Measurements from ENCODE around the gene MTA3.
"Not testable (repeated sequence)": the region's sequence is repeated elsewhere in the genome, so short reads cannot be mapped to it uniquely, and the experiment has no call there.

Gene MTA3

GRCh38 chr2:42568401-42569115, at the start of gene MTA3:
MTA3 (plus strand) TSS chr2:42568632; CDS start chr2:42568746, 114 bp downstream.
- peak; percentile 59 to 63 for DNase-seq

- no peak for DNase-seq
These were observed 48.8 kb upstream of the MTA3 start for GRCh38 chr2:42519624-42520023.

GRCh38 chr2:42522035-42522434, 46.4 kb upstream of the MTA3 start:
- DNase-seq, result no peak

GRCh38 chr2:42523341-42523740, 45.1 kb upstream of the MTA3 start:
- DNase-seq, result no peak

GRCh38 chr2:42532397-42532796, 36.0 kb upstream of the MTA3 start:
- DNase-seq, result no peak

GRCh38 chr2:42537493-42537892, 30.9 kb upstream of the MTA3 start:
- no peak for DNase-seq

- no peak for DNase-seq
These were observed 25.6 kb upstream of the MTA3 start for GRCh38 chr2:42542871-42543270.

GRCh38 chr2:42545023-42545721, 23.3 kb upstream of the MTA3 start:
- DNase-seq, result no peak

GRCh38 chr2:42545841-42546390, 22.5 kb upstream of the MTA3 start:
- DNase-seq, result no peak

- DNase-seq, result no peak
These were observed 21.4 kb upstream of the MTA3 start for GRCh38 chr2:42547014-42547413.

- no peak for DNase-seq
These were observed 20.8 kb upstream of the MTA3 start for GRCh38 chr2:42547446-42548295.

GRCh38 chr2:42550870-42551269, 17.6 kb upstream of the MTA3 start:
- no peak for DNase-seq

- no peak for DNase-seq
These were observed 14.0 kb upstream of the MTA3 start for GRCh38 chr2:42554392-42554791.

GRCh38 chr2:42556315-42556890, 12.0 kb upstream of the MTA3 start:
- no peak for DNase-seq

GRCh38 chr2:42557306-42557705, 11.1 kb upstream of the MTA3 start:
- no peak for DNase-seq

GRCh38 chr2:42558827-42559226, 9.6 kb upstream of the MTA3 start:
- no peak for DNase-seq

- DNase-seq, result not testable (repeated sequence)
These were observed 8.3 kb upstream of the MTA3 start for GRCh38 chr2:42560133-42560532.

- DNase-seq, result no peak
These were observed 7.5 kb upstream of the MTA3 start for GRCh38 chr2:42560899-42561298.

GRCh38 chr2:42562474-42563144, 5.8 kb upstream of the MTA3 start:
- DNase-seq, result no peak

GRCh38 chr2:42566025-42566424, 2.4 kb upstream of the MTA3 start:
- no peak for DNase-seq

GRCh38 chr2:42566837-42567321, 1.6 kb upstream of the MTA3 start:
- no peak for DNase-seq

- DNase-seq, result no peak
These were observed 1.1 kb upstream of the MTA3 start for GRCh38 chr2:42567364-42567763.

Data from stimulated activated CD4-positive, alpha-beta T cell treated with anti-CD3 and anti-CD28 coated beads, Interleukin-2, amount 100 ng/mL, for 48 hours (primary cell).